Activated T-helper 2 cell treated with anti-CD3 and anti-CD28 coated beads, Interferon-gamma antibody, Interleukin-2, Interleukin-4, amounts not matched to agents 10 μg/mL and 5 μg/mL and 100 μg/mL, durations not matched to agents 14 hours and 24 hours and 36 hours (primary cell): Measurements from ENCODE around the gene DENR. TPM values are rescaled to one million over a fixed set of nuclear protein-coding genes. Genes with fewer than 3 reads are reported as not detected.

Source experiments
- DNase-seq: peaks from one replicate; pipeline ENCODE4 v3.0.0; 2021; ENCODE audit warnings: low spot score
- H3K27ac Mint-ChIP-seq: one replicate; pipeline ENCODE4 v1.8.0; 2021; ENCODE audit warnings: mixed read lengths
- H3K27me3 Mint-ChIP-seq: one replicate; pipeline ENCODE4 v1.8.0; 2021; ENCODE audit warnings: low read depth, mixed read lengths
- H3K36me3 Mint-ChIP-seq: one replicate; pipeline ENCODE4 v1.8.0; 2021; ENCODE audit warnings: low read depth, mixed read lengths
- H3K4me1 Mint-ChIP-seq: one replicate; pipeline ENCODE4 v1.8.0; 2021; ENCODE audit warnings: low read depth, mixed read lengths
- H3K4me3 Mint-ChIP-seq: one replicate; pipeline ENCODE4 v1.8.0; 2021; ENCODE audit warnings: low read depth, mild to moderate bottlenecking, moderate library complexity, mixed read lengths
- H3K9me3 Mint-ChIP-seq: one replicate; pipeline ENCODE4 v1.8.0; 2021; ENCODE audit warnings: mixed read lengths
- intact Hi-C: fragments of 100-400 bp; cut with micrococcal nuclease; formaldehyde crosslinking; loops from one replicate; pipeline ENCODE4 v1.15.1; 2023
- total RNA-seq: library from RNA; stranded (reverse); gene quantifications from 2 replicates; pipeline ENCODE4 v1.2.3, GENCODE V29; 2022

Gene DENR
- total RNA-seq, 1 donor from 2014 or later: 76.7 TPM

DNA sequence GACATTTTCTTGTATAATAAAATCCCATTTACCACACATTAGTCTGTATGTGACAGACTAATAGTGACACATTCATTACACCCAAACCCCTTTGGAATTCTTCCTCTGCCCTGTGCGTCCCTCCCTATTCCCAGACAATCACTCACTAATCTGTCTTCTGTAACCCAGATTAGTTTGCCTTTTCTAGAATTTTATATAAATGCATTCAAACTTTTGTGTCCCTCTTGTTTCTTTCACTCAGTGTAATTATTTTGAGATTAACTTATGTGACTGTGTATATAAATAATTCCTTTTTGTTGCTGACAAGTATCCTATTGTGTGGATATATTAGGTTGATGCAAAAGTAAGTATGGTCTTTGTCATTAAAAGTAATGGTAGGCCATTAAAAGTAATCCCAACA is 55.0 kb downstream of the DENR start:
- no peaks in the 10 kb centered on the region for H3K27me3 Mint-ChIP-seq
- H3K27ac Mint-ChIP-seq: no peak overlapping the region
- H3K4me1 Mint-ChIP-seq: peaks cover 2% of the 10 kb centered on the region
- no peaks in the 10 kb centered on the region for H3K9me3 Mint-ChIP-seq
- H3K4me3 Mint-ChIP-seq: no peak overlapping the region
- no peak for DNase-seq
- intact Hi-C loops: no loop called here
- no peaks in the 10 kb centered on the region for H3K36me3 Mint-ChIP-seq

DNA sequence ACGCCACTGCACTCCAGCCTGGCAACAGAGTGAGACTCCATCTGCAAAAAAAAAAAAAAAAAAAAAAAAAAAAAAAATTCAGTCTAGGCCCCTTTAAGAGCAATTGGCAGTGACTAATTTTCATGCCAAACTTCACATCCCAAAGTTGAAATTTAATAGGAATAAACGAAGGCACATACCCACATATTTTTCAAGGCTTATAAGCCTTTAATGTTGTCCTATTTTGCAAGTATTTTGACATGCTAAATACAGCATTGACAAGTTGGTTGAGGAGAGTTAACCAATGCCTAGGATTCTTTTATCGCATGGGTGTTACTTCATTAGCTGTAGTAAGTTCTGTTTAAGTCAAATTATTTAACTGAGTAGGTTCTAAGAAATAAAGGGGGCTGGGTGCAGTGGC is 59.2 kb downstream of the DENR start:
- Mint-ChIP-seq H3K27me3 (no peaks in the 10 kb centered on the region), H3K9me3 (no peaks in the 10 kb centered on the region), H3K27ac (no peak overlapping the region), H3K4me3 (no peak overlapping the region), H3K36me3 (no peaks in the 10 kb centered on the region), H3K4me1 (peaks cover 2% of the 10 kb centered on the region)
- DNase-seq: no peak
- intact Hi-C loops: no loop called here

DNA sequence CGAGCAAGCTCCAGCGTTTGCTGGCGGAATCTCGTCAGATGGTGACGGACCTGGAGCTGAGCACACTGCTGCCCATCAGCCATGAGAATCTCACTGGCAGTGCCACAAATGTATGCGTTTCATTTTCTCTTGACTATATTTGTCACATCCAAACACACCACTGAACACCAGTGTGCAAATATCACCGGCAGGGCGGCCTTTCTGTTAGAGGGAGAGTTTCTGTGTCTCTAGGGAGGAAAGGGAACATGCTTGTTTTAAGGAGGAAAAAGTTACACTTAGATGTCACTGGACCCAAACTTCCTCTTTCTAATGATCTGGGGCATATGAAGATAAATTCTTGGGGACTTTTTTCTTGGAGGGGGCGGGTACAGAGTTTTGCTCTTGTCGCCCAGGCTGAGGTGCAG is 60.7 kb downstream of the DENR start:
- Mint-ChIP-seq H3K4me3 (no peak overlapping the region), H3K27me3 (no peaks in the 10 kb centered on the region), H3K4me1 (peaks cover 2% of the 10 kb centered on the region), H3K9me3 (no peaks in the 10 kb centered on the region), H3K36me3 (no peaks in the 10 kb centered on the region), H3K27ac (no peak overlapping the region)
- intact Hi-C loops: no loop called here
- DNase-seq: no peak

DNA sequence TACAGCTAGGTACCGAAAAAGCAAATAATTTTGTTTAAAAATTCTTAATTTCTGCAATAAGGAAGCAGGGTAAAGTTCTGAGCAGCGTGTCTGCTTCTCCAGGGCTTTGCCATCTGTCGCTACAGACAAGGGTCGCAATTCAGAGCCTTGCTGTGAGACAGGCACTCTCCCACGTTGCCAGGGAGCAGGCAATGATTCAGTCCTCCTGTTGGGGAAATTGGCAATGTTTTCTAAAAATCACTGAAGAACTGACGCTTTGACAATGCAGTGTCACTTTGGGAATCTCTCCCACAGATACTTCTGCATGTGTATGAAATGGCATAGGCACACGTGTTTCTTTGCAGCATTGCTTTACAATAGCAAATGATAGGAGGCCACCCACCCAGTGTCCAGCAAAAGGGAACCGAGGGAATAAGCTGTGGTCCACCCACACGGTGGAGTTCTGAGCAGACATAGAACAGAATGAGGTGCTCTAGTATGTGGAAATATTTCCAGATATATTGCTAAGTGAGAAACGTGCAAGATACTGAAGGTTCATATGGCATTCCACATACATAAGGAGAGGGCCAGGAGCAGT is 66.7 kb downstream of the DENR start:
- Mint-ChIP-seq H3K36me3 (no peaks in the 10 kb centered on the region), H3K27ac (no peak overlapping the region), H3K27me3 (no peaks in the 10 kb centered on the region), H3K4me1 (no peaks in the 10 kb centered on the region), H3K9me3 (no peaks in the 10 kb centered on the region), H3K4me3 (no peak overlapping the region)
- no peak for DNase-seq
- intact Hi-C loops: no loop called here

DNA sequence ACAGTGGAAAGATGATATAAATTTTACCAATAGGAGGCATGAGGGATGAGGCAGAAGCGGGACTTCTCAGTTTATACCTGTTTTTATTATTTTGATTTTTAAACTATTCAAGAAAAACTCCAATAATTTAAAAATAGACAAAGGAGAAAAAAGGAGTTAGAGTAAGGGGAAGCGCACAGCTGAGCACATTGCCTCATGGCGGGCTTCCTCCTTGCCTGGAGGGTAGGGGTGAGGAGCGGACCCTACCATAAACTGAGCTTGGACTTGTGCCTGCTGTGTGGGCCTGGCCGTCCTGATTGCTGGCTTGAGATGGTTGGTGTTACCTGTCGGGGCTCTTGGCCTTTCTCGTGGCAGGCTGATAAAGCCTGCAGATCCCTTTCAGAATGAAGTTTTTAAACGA is 67.5 kb downstream of the DENR start:
- Mint-ChIP-seq H3K27ac (no peak overlapping the region), H3K36me3 (no peaks in the 10 kb centered on the region), H3K4me1 (no peaks in the 10 kb centered on the region), H3K4me3 (no peak overlapping the region), H3K27me3 (peaks cover 1% of the 10 kb centered on the region), H3K9me3 (no peaks in the 10 kb centered on the region)
- no peak for DNase-seq
- intact Hi-C loops: no loop called here

Other genes with a start within 250 kb of the DENR start
- 105 and 107 TPM in 2 replicates for gene RSRC2, start 225.9 kb upstream of the DENR start, total RNA-seq
- 121 and 122 TPM in 2 replicates for gene KNTC1, start 225.6 kb upstream of the DENR start, total RNA-seq
- gene HCAR2, start 49.5 kb upstream of the DENR start, total RNA-seq: 0.16 TPM in 2 replicates
- 0.34 and 0.46 TPM in 2 replicates for gene HCAR3, start 36.0 kb upstream of the DENR start, total RNA-seq
- 2.6 and 2.8 TPM in 2 replicates for gene HCAR1, start 22.0 kb upstream of the DENR start, total RNA-seq
- 0.39 and 0.62 TPM in 2 replicates for gene CCDC62, start 21.7 kb downstream of the DENR start, total RNA-seq
- 28.8 and 29.0 TPM in 2 replicates for gene HIP1R, start 82.6 kb downstream of the DENR start, total RNA-seq
- 11.5 and 11.7 TPM in 2 replicates for gene VPS37B, start 143.3 kb downstream of the DENR start, total RNA-seq
- gene ABCB9, start 213.6 kb downstream of the DENR start, total RNA-seq: 4.4 and 5.4 TPM in 2 replicates
- 20.3 and 21.3 TPM in 2 replicates for gene OGFOD2, start 222.4 kb downstream of the DENR start, total RNA-seq
- 161 and 168 TPM in 2 replicates for gene ARL6IP4, start 227.9 kb downstream of the DENR start, total RNA-seq